Subcutaneous abdominal adipose tissue (tissue), 5 donors: ENCODE data around the gene MRPL28.
A peak's percentile ranks its signal among the peaks of the same experiment; 100 is the strongest.

Source experiments
- H3K27ac ChIP-seq: one replicate; pipeline ENCODE4 v1.7.0; 2013; ENCODE audit warnings: low read depth, mild to moderate bottlenecking, inconsistent platforms, low read length, moderate library complexity
- H3K27me3 ChIP-seq, 5 donors: one replicate each; pipeline ENCODE4 v1.7.0; 2013; ENCODE audit warnings: low read length in 5 of 5, inconsistent platforms in 1 of 5; ENCODE audit not compliant: control insufficient read depth in 5 of 5, insufficient read depth in 4 of 5
- H3K36me3 ChIP-seq, 5 donors: one replicate each; pipeline ENCODE4 v1.7.0; 2013; ENCODE audit warnings: low read length in 5 of 5; ENCODE audit not compliant: control insufficient read depth in 5 of 5, insufficient read depth in 5 of 5
- H3K4me1 ChIP-seq, 5 donors: one replicate each; pipeline ENCODE4 v1.7.0; 2013; ENCODE audit warnings: low read length in 5 of 5, mild to moderate bottlenecking in 3 of 5, moderate library complexity in 1 of 5; ENCODE audit not compliant: control insufficient read depth in 5 of 5, insufficient read depth in 5 of 5
- H3K4me3 ChIP-seq, 5 donors: one replicate each; pipeline ENCODE4 v1.7.0; 2013; ENCODE audit warnings: low read length in 5 of 5, low read depth in 1 of 5
- H3K9ac ChIP-seq, 5 donors: one replicate each; pipeline ENCODE4 v1.7.0; 2013; ENCODE audit warnings: low read length in 5 of 5, mild to moderate bottlenecking in 4 of 5, moderate library complexity in 3 of 5
- H3K9me3 ChIP-seq, 5 donors: one replicate each; pipeline ENCODE4 v1.7.0; 2013; ENCODE audit warnings: low read length in 5 of 5; ENCODE audit not compliant: control insufficient read depth in 5 of 5
- donor health status: healthy.
- donor health status: healthy.
- donor health status: healthy.
- donor health status: healthy.
- donor health status: healthy.

MRPL28 gene

GRCh38 chr16:401468-402348 is 31.4 kb upstream of the MRPL28 start, which contains the start of gene DECR2:
Gene DECR2 (plus strand): TSS chr16:401885. CDS start chr16:401964, 79 bp downstream.
- Histone ChIP-seq H3K27ac (peak within 1 kb of the TSS; percentile 72), H3K36me3 (peaks cover 0 to 11% (median 8%) of the 10 kb centered on the region in 5 donors), H3K4me1 (peaks cover 0 to 31% (median 20%) of the 10 kb centered on the region in 5 donors), H3K27me3 (no peaks in the 10 kb centered on the region), H3K9ac (peak within 1 kb of the TSS in 4 of 5 donors; percentile 64 to 94 (median 82)), H3K4me3 (peak within 1 kb of the TSS; percentile 29 to 83 (median 77)), H3K9me3 (no peaks in the 10 kb centered on the region)

- Histone ChIP-seq H3K9me3 (no peaks in the 10 kb centered on the region), H3K27ac (no peak overlapping the region), H3K27me3 (no peaks in the 10 kb centered on the region), H3K36me3 (peaks cover 0 to 11% (median 8%) of the 10 kb centered on the region in 5 donors), H3K4me3 (peak overlapping the region; percentile 17 to 83 (median 77)), H3K4me1 (peaks cover 0 to 40% (median 26%) of the 10 kb centered on the region in 5 donors), H3K9ac (peak overlapping the region in 4 of 5 donors; percentile 59 to 94 (median 82))
These were observed 29.8 kb upstream of the MRPL28 start for GRCh38 chr16:400061-400591.

- Histone ChIP-seq H3K27me3 (no peaks in the 10 kb centered on the region), H3K4me3 (no peak overlapping the region), H3K9me3 (no peaks in the 10 kb centered on the region), H3K36me3 (peaks cover 0 to 11% (median 8%) of the 10 kb centered on the region in 5 donors), H3K9ac (peak overlapping the region in 1 of 5 donors; percentile 85), H3K27ac (no peak overlapping the region), H3K4me1 (peaks cover 0 to 40% (median 26%) of the 10 kb centered on the region in 5 donors)
These were observed 29.1 kb upstream of the MRPL28 start for GRCh38 chr16:399340-400019.

- Histone ChIP-seq H3K27me3 (no peaks in the 10 kb centered on the region), H3K4me1 (peaks cover 0 to 40% (median 26%) of the 10 kb centered on the region in 5 donors), H3K9me3 (no peaks in the 10 kb centered on the region), H3K27ac (no peak overlapping the region), H3K9ac (no peak overlapping the region), H3K36me3 (peaks cover 0 to 11% (median 8%) of the 10 kb centered on the region in 5 donors), H3K4me3 (no peak overlapping the region)
These were observed 28.4 kb upstream of the MRPL28 start for GRCh38 chr16:398561-399339.

- peaks cover 0 to 40% (median 26%) of the 10 kb centered on the region in 5 donors for H3K4me1 ChIP-seq
- no peak overlapping the region for H3K4me3 ChIP-seq
These were observed 27.5 kb upstream of the MRPL28 start for GRCh38 chr16:397736-398332.

GRCh38 chr16:397135-397661 is 26.9 kb upstream of the MRPL28 start, which contains the start of gene NME4:
Gene NME4 (plus strand): TSS chr16:397199. CDS start chr16:397223, 24 bp downstream.
- H3K9me3 ChIP-seq: no peaks in the 10 kb centered on the region

More at GRCh38 chr16:397736-398332, 27.5 kb upstream of the MRPL28 start:
- no peaks in the 10 kb centered on the region for H3K27me3 ChIP-seq
- H3K9ac ChIP-seq: peak overlapping the region in 1 of 5 donors; percentile 35
- H3K9me3 ChIP-seq: no peaks in the 10 kb centered on the region
- H3K27ac ChIP-seq: no peak overlapping the region
- peaks cover 0 to 11% (median 8%) of the 10 kb centered on the region in 5 donors for H3K36me3 ChIP-seq

GRCh38 chr16:396605-397004 is 26.3 kb upstream of the MRPL28 start:
- H3K9ac ChIP-seq: peak overlapping the region in 3 of 5 donors; percentile 37 to 56 (median 48)
- H3K9me3 ChIP-seq: peaks cover 0 to 4% (median 3%) of the 10 kb centered on the region in 5 donors
- peaks cover 0 to 34% (median 23%) of the 10 kb centered on the region in 5 donors for H3K4me1 ChIP-seq
- H3K36me3 ChIP-seq: peaks cover 0 to 11% (median 8%) of the 10 kb centered on the region in 5 donors
- peak overlapping the region; percentile 70 for H3K27ac ChIP-seq
- H3K4me3 ChIP-seq: peak overlapping the region; percentile 61 to 85 (median 70)
- no peaks in the 10 kb centered on the region for H3K27me3 ChIP-seq

More at GRCh38 chr16:397135-397661, 26.9 kb upstream of the MRPL28 start, which contains the start of gene NME4:
- Histone ChIP-seq H3K27me3 (no peaks in the 10 kb centered on the region), H3K9ac (peak within 1 kb of the TSS in 3 of 5 donors; percentile 37 to 56 (median 48)), H3K4me3 (peak within 1 kb of the TSS; percentile 61 to 85 (median 70)), H3K4me1 (peaks cover 0 to 35% (median 23%) of the 10 kb centered on the region in 5 donors), H3K27ac (peak within 1 kb of the TSS; percentile 70), H3K36me3 (peaks cover 0 to 11% (median 8%) of the 10 kb centered on the region in 5 donors)

GRCh38 chr16:396199-396598 is 25.9 kb upstream of the MRPL28 start:
- Histone ChIP-seq H3K9me3 (peaks cover 0 to 4% (median 3%) of the 10 kb centered on the region in 5 donors), H3K27me3 (no peaks in the 10 kb centered on the region), H3K9ac (peak overlapping the region in 2 of 5 donors; percentile 48 to 56), H3K27ac (peak overlapping the region; percentile 70), H3K36me3 (peaks cover 0 to 11% (median 8%) of the 10 kb centered on the region in 5 donors), H3K4me3 (peak overlapping the region in 3 of 5 donors; percentile 15 to 75 (median 65)), H3K4me1 (peaks cover 0 to 34% (median 23%) of the 10 kb centered on the region in 5 donors)
